Adrenal gland (tissue), 12 donors: ENCODE data around the gene PDGFRA. TPM values are rescaled to one million over a fixed set of nuclear protein-coding genes. Genes with fewer than 3 reads are reported as not detected.

Experiments
- DNase-seq, 7 donors: peaks; one replicate each; pipeline ENCODE4 v3.0.0-alpha.2; 2019 to 2020
- H3K27ac ChIP-seq, 5 donors: fragments of 200-600 bp; sonication (generic) in 4 of 5; 1 replicate in 3 of 5; 2 replicates in 2 of 5; pipeline versions ENCODE4 v1.5.1 to v1.8.0; 2016 to 2020; ENCODE audit warnings: mild to moderate bottlenecking in 1 of 5
- H3K27me3 ChIP-seq: fragments of 200-600 bp; 2 replicates; pipeline ENCODE4 v1.8.0; 2021
- H3K36me3 ChIP-seq, 2 donors: fragments of 200-600 bp; replicated peaks in 1 of 2; 1 replicate in 1 of 2; 2 replicates in 1 of 2; pipeline versions ENCODE4 v1.5.1 to v1.8.0; 2018 to 2022
- H3K4me1 ChIP-seq, 2 donors: fragments of 200-600 bp; replicated peaks in 1 of 2; 1 replicate in 1 of 2; 2 replicates in 1 of 2; pipeline versions ENCODE4 v1.5.1 to v1.8.0; 2018 to 2021
- H3K4me3 ChIP-seq, 4 donors: fragments of 200-600 bp; sonication (generic) in 3 of 4; one replicate each; pipeline ENCODE4 v1.5.1; 2016 to 2018
- H3K9me3 ChIP-seq, 3 donors: fragments of 200-600 bp; sonication (generic) in 1 of 3; replicated peaks in 1 of 3; 1 replicate in 2 of 3; 2 replicates in 1 of 3; pipeline versions ENCODE4 v1.5.1 to v1.8.0; 2016 to 2021
- POLR2A ChIP-seq, 2 donors: fragments of 450-650 bp; IDR thresholded peaks; one replicate each; pipeline ENCODE4 v1.6.1; 2017; ENCODE audit warnings: antibody characterized with exemption in 2 of 2, mild to moderate bottlenecking in 2 of 2, moderate library complexity in 1 of 2
- WGBS, 4 donors: extraction: QIAGEN DNeasy Blood & Tissue Kit in 2 of 4; methylation state at CpG; one replicate each; pipeline versions ENCODE4 v1.1.5 to v1.1.7; 2013 to 2017; 5-methylcytosine and 5-hydroxymethylcytosine counted together
- intact Hi-C, 2 donors: fragments of 100-400 bp; cut with DNase I; formaldehyde crosslinking; loops; one replicate each; pipeline versions ENCODE4 v1.14.1 to v1.15.0; 2022 to 2023
- polyA plus RNA-seq, 3 donors: library from polyadenylated mRNA; stranded (reverse); fragments of 200-250 nt in 2 of 3; fragments of 350-450 nt in 1 of 3; fragmentation: Illumina TruSeq in 1 of 3; extraction: RNeasy Lipid Tissue Mini Kit (QIAGEN cat#74804) in 1 of 3; gene quantifications; one replicate each; pipeline ENCODE4 v1.2.3, GENCODE V29; 2013 to 2014
- total RNA-seq, 9 donors: library from RNA; depleted of rRNA in 4 of 9; stranded (reverse); fragments of >200 nt in 4 of 9; fragments of 120-200 nt in 1 of 9; fragmentation: NEBNext Ultra II Directional in 1 of 9; extraction: Animal tissue kit (Norgen Biotek cat#: 25700) in 1 of 9; gene quantifications; one replicate each; pipeline versions ENCODE4 v1.1.0 to v1.2.4, GENCODE V29; 2013 to 2023
- TF ChIP-seq, protein P1 (sequence below), 6 experiments: fragments of 450-650 bp in 4 of 6; fragments of 200-600 bp in 2 of 6; sonication (generic) in 1 of 6; IDR thresholded peaks; 1 replicate in 5 of 6; 2 replicates in 1 of 6; pipeline versions ENCODE4 v1.5.1 to v1.8.0; 2016 to 2021; ENCODE audit warnings: antibody characterized with exemption in 6 of 6, mild to moderate bottlenecking in 2 of 6, moderate library complexity in 1 of 6
- donor health status: healthy with polysubstance abuse.
- donor health status: Bipolar disorder and iron deficiency.
- donor health status: DM: yes; HTN: yes; CAD: no.
- donor health status: DM: no; HTN: no; CAD: no.
- donor health status: DM: no; HTN: no; CAD: no.
- donor health status: DM: yes; HTN: yes; CAD: no.

Gene PDGFRA
- total and polyA plus RNA-seq, 12 donors, result 14.5 to 182 (median 90.9) TPM

DNA sequence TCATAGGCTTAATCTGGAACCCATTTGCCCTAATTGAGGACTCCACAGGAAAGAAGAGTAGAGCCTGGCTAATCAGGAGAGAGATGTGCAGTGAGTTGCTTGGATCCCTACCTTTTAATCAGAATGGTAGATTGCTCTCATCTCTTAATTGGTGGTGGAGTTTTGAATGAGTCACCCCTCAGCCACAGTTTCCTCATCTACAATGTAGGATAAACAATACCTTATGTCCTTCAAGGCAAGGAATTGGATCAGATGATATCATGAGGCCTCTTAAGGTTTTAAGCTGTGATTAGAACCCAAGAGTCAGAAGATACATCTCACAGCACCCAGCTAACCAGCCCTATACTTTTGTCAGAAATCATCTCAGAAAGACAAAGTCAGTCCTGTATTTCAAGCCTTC lies 39.1 kb downstream of the PDGFRA start:
- Histone ChIP-seq H3K4me1 (no peaks in the 10 kb centered on the region), H3K4me3 (no peak overlapping the region), H3K36me3 (peaks cover 0 to 3% of the 10 kb centered on the region in 2 donors), H3K27ac (no peak overlapping the region), H3K27me3 (no peaks in the 10 kb centered on the region), H3K9me3 (no peaks in the 10 kb centered on the region)
- DNase-seq, result no peak
- TF ChIP-seq POLR2A (IDR thresholded peaks at IDR 0.05), result no peak
- TF ChIP-seq, protein P1, sequence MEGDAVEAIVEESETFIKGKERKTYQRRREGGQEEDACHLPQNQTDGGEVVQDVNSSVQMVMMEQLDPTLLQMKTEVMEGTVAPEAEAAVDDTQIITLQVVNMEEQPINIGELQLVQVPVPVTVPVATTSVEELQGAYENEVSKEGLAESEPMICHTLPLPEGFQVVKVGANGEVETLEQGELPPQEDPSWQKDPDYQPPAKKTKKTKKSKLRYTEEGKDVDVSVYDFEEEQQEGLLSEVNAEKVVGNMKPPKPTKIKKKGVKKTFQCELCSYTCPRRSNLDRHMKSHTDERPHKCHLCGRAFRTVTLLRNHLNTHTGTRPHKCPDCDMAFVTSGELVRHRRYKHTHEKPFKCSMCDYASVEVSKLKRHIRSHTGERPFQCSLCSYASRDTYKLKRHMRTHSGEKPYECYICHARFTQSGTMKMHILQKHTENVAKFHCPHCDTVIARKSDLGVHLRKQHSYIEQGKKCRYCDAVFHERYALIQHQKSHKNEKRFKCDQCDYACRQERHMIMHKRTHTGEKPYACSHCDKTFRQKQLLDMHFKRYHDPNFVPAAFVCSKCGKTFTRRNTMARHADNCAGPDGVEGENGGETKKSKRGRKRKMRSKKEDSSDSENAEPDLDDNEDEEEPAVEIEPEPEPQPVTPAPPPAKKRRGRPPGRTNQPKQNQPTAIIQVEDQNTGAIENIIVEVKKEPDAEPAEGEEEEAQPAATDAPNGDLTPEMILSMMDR (IDR thresholded peaks at IDR 0.05), result no peak
- intact Hi-C loops, result no loop called here

DNA sequence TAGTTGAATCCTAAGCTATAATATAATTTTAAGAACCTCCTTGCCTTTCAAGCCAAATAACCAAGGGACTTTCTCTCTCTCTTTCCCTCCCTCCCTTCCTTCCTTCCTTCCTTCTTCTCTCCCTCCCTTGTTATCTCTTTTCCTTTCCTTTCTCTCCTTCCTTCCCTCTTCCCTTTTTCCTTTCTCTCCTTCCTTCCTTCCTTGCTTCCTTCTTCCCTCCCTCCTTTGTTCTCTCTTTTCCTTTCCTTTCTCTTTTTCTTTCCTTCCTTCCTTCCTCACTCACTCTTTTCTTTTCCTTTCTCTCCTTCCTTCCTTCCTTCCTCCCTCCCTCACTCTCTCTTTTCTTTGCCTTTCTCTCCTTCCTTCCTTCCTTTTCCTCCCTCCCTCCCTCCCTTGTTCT lies 42.4 kb downstream of the PDGFRA start:
- intact Hi-C loops, result no loop called here

GRCh38 chr4:54272051-54272450 lies 43.0 kb downstream of the PDGFRA start:
- TF ChIP-seq, protein P1 (IDR thresholded peaks at IDR 0.05), result no peak
- TF ChIP-seq POLR2A (IDR thresholded peaks at IDR 0.05), result no peak
- H3K4me1 ChIP-seq, result peaks cover 0 to 9% of the 10 kb centered on the region in 2 donors
- intact Hi-C loops, result no loop called here
- H3K9me3 ChIP-seq, result no peaks in the 10 kb centered on the region
- no peaks in the 10 kb centered on the region for H3K27me3 ChIP-seq
- WGBS, 4 donors, result 85 to 94% (median 89%) methylated on average over 3 of the region's 3 CpGs
- DNase-seq, result no peak
- H3K27ac ChIP-seq, result no peak overlapping the region
- peaks cover 0 to 14% of the 10 kb centered on the region in 2 donors for H3K36me3 ChIP-seq
- H3K4me3 ChIP-seq, result no peak overlapping the region

More for the DNA sequence above, 42.4 kb downstream of the PDGFRA start:
- peaks cover 0 to 14% of the 10 kb centered on the region in 2 donors for H3K36me3 ChIP-seq
- no peaks in the 10 kb centered on the region for H3K9me3 ChIP-seq
- no peak overlapping the region for H3K4me3 ChIP-seq
- H3K27ac ChIP-seq, result no peak overlapping the region
- no peaks in the 10 kb centered on the region for H3K27me3 ChIP-seq
- TF ChIP-seq, protein P1 (IDR thresholded peaks at IDR 0.05), result no peak
- no peak for TF ChIP-seq POLR2A (IDR thresholded peaks at IDR 0.05)
- peaks cover 0 to 3% of the 10 kb centered on the region in 2 donors for H3K4me1 ChIP-seq
- DNase-seq, result no peak

DNA sequence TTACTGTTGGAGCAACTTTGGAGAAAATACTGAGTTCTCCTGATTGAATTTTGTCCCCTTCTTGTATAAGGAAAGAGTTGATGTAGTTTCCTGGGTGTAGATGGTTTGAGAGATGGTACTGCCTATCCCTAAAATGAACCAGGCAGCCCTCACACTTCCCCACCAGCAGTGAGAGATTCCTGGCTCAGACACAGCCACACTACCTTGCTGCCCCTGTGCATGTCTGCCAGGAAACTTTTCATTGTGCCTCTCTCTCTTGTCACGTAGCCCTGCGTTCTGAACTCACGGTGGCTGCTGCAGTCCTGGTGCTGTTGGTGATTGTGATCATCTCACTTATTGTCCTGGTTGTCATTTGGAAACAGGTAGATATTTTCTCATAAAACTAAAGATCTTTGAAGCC lies 45.2 kb downstream of the PDGFRA start:
- 87 to 100% (median 97%) methylated on average over 3 of the region's 3 CpGs for WGBS, 4 donors
- Histone ChIP-seq H3K27ac (no peak overlapping the region), H3K27me3 (no peaks in the 10 kb centered on the region), H3K4me3 (no peak overlapping the region), H3K4me1 (peaks cover 4 to 20% of the 10 kb centered on the region in 2 donors), H3K36me3 (peaks cover 0 to 11% of the 10 kb centered on the region in 2 donors), H3K9me3 (no peaks in the 10 kb centered on the region)
- TF ChIP-seq POLR2A (IDR thresholded peaks at IDR 0.05), result no peak
- TF ChIP-seq, protein P1 (IDR thresholded peaks at IDR 0.05), result no peak
- intact Hi-C loops, result no loop called here
- no peak for DNase-seq
